ENCODE measurements around the gene COL19A1. TPM values are rescaled to one million over a fixed set of nuclear protein-coding genes. Genes with fewer than 3 reads are reported as not detected.
"Not testable (repeated sequence)": the region's sequence is repeated elsewhere in the genome, so short reads cannot be mapped to it uniquely, and the experiment has no call there.

COL19A1 gene
- total RNA-seq, 1 donor from 2014 or later = not detected

- H3K4me1 Mint-ChIP-seq (ENCODE audit: low read depth) = peaks cover 20% of the 10 kb centered on the region
- DNase-seq (ENCODE audit: low spot score) = no peak
- intact Hi-C loops (cut with micrococcal nuclease) = no loop called here
- no peak overlapping the region for H3K4me3 Mint-ChIP-seq
- H3K9me3 Mint-ChIP-seq = no peaks in the 10 kb centered on the region
- H3K27ac Mint-ChIP-seq = no peak overlapping the region
- H3K36me3 Mint-ChIP-seq (ENCODE audit: low read depth) = no peaks in the 10 kb centered on the region
- peaks cover 48% of the 10 kb centered on the region for H3K27me3 Mint-ChIP-seq (ENCODE audit: insufficient read depth)
Observed at GRCh38 chr6:69871107-69871506, 4.8 kb downstream of the COL19A1 start.

DNA sequence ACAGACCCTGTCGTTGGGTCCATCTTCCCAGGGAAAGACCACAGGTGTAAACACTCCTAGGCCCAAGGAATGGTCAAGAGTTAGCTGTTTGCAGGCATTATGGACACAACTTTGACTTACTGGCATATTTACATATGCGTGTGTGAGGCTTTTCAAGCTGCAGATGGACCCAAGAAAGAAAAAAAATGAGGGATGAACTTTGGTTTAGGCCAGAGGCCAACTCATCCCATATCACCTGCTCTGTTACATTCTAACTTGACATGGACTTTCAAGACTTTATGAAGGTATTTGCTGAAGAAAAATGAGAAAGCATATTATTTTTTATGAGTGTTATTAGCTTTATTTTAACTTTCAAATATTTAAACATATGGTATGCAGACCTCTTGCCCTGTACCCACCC lies 6.9 kb downstream of the COL19A1 start:
- Mint-ChIP-seq H3K27ac (no peak overlapping the region), H3K4me3 (no peak overlapping the region), H3K36me3 (ENCODE audit: low read depth) (no peaks in the 10 kb centered on the region), H3K27me3 (ENCODE audit: insufficient read depth) (peaks cover 33% of the 10 kb centered on the region), H3K4me1 (ENCODE audit: low read depth) (peaks cover 3% of the 10 kb centered on the region), H3K9me3 (no peaks in the 10 kb centered on the region)
- DNase-seq (ENCODE audit: low spot score) = no peak
- intact Hi-C loops (cut with micrococcal nuclease) = no loop called here

- Mint-ChIP-seq H3K27me3 (ENCODE audit: insufficient read depth) (peaks cover 19% of the 10 kb centered on the region), H3K36me3 (ENCODE audit: low read depth) (no peaks in the 10 kb centered on the region), H3K9me3 (no peaks in the 10 kb centered on the region), H3K4me3 (no peak overlapping the region), H3K4me1 (ENCODE audit: low read depth) (no peaks in the 10 kb centered on the region), H3K27ac (no peak overlapping the region)
- DNase-seq (ENCODE audit: low spot score) = no peak
- intact Hi-C loops (cut with micrococcal nuclease) = no loop called here
Observed at GRCh38 chr6:69875715-69876114, 9.4 kb downstream of the COL19A1 start.

- Mint-ChIP-seq H3K27me3 (ENCODE audit: insufficient read depth) (peaks cover 18% of the 10 kb centered on the region), H3K9me3 (no peaks in the 10 kb centered on the region), H3K4me1 (ENCODE audit: low read depth) (no peaks in the 10 kb centered on the region), H3K27ac (no peak overlapping the region), H3K4me3 (no peak overlapping the region), H3K36me3 (ENCODE audit: low read depth) (no peaks in the 10 kb centered on the region)
- no peak for DNase-seq (ENCODE audit: low spot score)
- intact Hi-C loops (cut with micrococcal nuclease) = no loop called here
Observed at GRCh38 chr6:69878795-69879194, 12.4 kb downstream of the COL19A1 start.

DNA sequence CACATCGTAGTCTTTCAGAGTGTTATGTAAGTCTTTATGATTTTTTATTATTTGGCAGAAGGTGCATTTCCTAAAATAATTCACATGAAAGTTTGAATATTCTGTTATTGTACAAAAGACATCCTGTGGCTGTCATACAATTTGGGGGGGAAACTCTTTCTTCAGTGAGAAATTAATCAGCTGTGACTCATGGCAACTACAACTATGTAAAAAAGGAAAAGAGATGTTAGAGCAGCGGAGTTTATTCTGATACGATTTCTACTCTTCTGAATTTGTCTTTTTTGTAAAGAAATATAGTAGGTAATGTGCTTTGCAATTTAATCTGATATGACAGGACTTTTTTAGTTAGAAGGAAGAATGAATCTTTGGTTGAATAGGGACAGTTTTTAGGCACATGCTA lies 14.2 kb downstream of the COL19A1 start:
- Mint-ChIP-seq H3K9me3 (no peaks in the 10 kb centered on the region), H3K4me1 (ENCODE audit: low read depth) (no peaks in the 10 kb centered on the region), H3K4me3 (no peak overlapping the region), H3K36me3 (ENCODE audit: low read depth) (no peaks in the 10 kb centered on the region), H3K27me3 (ENCODE audit: insufficient read depth) (peaks cover 15% of the 10 kb centered on the region), H3K27ac (no peak overlapping the region)
- DNase-seq (ENCODE audit: low spot score) = no peak
- intact Hi-C loops (cut with micrococcal nuclease) = no loop called here

- intact Hi-C loops (cut with micrococcal nuclease) = no loop called here
- Mint-ChIP-seq H3K4me1 (ENCODE audit: low read depth) (no peaks in the 10 kb centered on the region), H3K27ac (no peak overlapping the region), H3K9me3 (no peaks in the 10 kb centered on the region), H3K4me3 (no peak overlapping the region), H3K36me3 (ENCODE audit: low read depth) (no peaks in the 10 kb centered on the region), H3K27me3 (ENCODE audit: insufficient read depth) (peaks cover 13% of the 10 kb centered on the region)
- DNase-seq (ENCODE audit: low spot score) = no peak
Observed at GRCh38 chr6:69881322-69882151, 15.2 kb downstream of the COL19A1 start.

DNA sequence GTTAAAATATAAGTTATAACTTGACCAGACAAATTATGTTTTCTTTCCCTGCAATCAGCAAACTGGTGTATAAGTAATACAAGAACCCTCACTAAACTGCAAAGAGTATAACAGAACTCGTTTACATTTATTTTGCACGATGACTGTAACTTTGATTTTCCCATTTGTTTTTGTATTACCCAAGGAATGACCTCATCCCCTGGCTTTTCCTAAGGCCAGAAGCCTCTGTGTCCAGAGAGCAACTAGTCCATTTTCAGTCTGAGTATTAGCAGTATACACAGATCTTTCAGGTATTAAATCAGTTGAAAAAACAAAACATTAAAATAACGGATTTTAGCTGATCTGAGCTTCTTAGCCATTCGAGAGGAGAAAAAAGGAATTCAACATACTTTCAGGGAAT lies 17.2 kb downstream of the COL19A1 start:
- Mint-ChIP-seq H3K27me3 (ENCODE audit: insufficient read depth) (peaks cover 13% of the 10 kb centered on the region), H3K9me3 (no peaks in the 10 kb centered on the region), H3K36me3 (ENCODE audit: low read depth) (no peaks in the 10 kb centered on the region), H3K27ac (no peak overlapping the region), H3K4me3 (no peak overlapping the region), H3K4me1 (ENCODE audit: low read depth) (no peaks in the 10 kb centered on the region)
- intact Hi-C loops (cut with micrococcal nuclease) = no loop called here
- DNase-seq (ENCODE audit: low spot score) = no peak

DNA sequence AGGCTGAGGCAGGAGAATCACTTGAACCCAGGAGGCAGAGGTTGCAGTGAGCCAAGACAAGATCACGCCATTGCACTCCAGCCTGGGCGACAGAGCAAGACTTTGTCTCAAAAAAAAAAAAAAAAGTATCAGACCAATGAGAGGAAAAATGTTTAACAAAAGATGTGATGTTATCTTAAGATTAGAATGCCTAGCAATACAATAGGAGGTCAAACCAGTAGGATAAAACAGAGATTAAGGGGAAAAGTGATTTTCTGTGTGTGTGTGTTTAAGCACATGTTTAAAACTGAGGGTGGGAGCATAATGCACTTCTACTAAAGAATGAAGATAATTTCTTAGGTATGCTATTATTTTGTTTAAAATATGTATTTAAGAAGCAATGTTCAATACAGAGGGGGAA lies 17.9 kb downstream of the COL19A1 start:
- intact Hi-C loops (cut with micrococcal nuclease) = no loop called here
- Mint-ChIP-seq H3K27ac (no peak overlapping the region), H3K27me3 (ENCODE audit: insufficient read depth) (peaks cover 13% of the 10 kb centered on the region), H3K4me1 (ENCODE audit: low read depth) (no peaks in the 10 kb centered on the region), H3K4me3 (no peak overlapping the region), H3K36me3 (ENCODE audit: low read depth) (no peaks in the 10 kb centered on the region), H3K9me3 (no peaks in the 10 kb centered on the region)
- DNase-seq (ENCODE audit: low spot score) = no peak

GRCh38 chr6:69887026-69887425 lies 20.7 kb downstream of the COL19A1 start:
- no peak overlapping the region for H3K27ac Mint-ChIP-seq

GRCh38 chr6:69887714-69888345 lies 21.5 kb downstream of the COL19A1 start:
- DNase-seq (ENCODE audit: low spot score) = no peak
- H3K4me3 Mint-ChIP-seq = no peak overlapping the region
- peaks cover 8% of the 10 kb centered on the region for H3K27me3 Mint-ChIP-seq (ENCODE audit: insufficient read depth)
- no peaks in the 10 kb centered on the region for H3K36me3 Mint-ChIP-seq (ENCODE audit: low read depth)
- no peaks in the 10 kb centered on the region for H3K9me3 Mint-ChIP-seq
- no peaks in the 10 kb centered on the region for H3K4me1 Mint-ChIP-seq (ENCODE audit: low read depth)
- intact Hi-C loops (cut with micrococcal nuclease) = no loop called here
- no peak overlapping the region for H3K27ac Mint-ChIP-seq

More at GRCh38 chr6:69887026-69887425, 20.7 kb downstream of the COL19A1 start:
- Mint-ChIP-seq H3K27me3 (ENCODE audit: insufficient read depth) (peaks cover 9% of the 10 kb centered on the region), H3K4me3 (no peak overlapping the region), H3K4me1 (ENCODE audit: low read depth) (no peaks in the 10 kb centered on the region), H3K9me3 (no peaks in the 10 kb centered on the region), H3K36me3 (ENCODE audit: low read depth) (no peaks in the 10 kb centered on the region)
- DNase-seq (ENCODE audit: low spot score) = no peak
- intact Hi-C loops (cut with micrococcal nuclease) = no loop called here

- Mint-ChIP-seq H3K4me3 (no peak overlapping the region), H3K27me3 (ENCODE audit: insufficient read depth) (peaks cover 3% of the 10 kb centered on the region), H3K4me1 (ENCODE audit: low read depth) (no peaks in the 10 kb centered on the region), H3K9me3 (no peaks in the 10 kb centered on the region), H3K27ac (no peak overlapping the region), H3K36me3 (ENCODE audit: low read depth) (no peaks in the 10 kb centered on the region)
- intact Hi-C loops (cut with micrococcal nuclease) = no loop called here
- no peak for DNase-seq (ENCODE audit: low spot score)
Observed at GRCh38 chr6:69888482-69889233, 22.3 kb downstream of the COL19A1 start.

DNA sequence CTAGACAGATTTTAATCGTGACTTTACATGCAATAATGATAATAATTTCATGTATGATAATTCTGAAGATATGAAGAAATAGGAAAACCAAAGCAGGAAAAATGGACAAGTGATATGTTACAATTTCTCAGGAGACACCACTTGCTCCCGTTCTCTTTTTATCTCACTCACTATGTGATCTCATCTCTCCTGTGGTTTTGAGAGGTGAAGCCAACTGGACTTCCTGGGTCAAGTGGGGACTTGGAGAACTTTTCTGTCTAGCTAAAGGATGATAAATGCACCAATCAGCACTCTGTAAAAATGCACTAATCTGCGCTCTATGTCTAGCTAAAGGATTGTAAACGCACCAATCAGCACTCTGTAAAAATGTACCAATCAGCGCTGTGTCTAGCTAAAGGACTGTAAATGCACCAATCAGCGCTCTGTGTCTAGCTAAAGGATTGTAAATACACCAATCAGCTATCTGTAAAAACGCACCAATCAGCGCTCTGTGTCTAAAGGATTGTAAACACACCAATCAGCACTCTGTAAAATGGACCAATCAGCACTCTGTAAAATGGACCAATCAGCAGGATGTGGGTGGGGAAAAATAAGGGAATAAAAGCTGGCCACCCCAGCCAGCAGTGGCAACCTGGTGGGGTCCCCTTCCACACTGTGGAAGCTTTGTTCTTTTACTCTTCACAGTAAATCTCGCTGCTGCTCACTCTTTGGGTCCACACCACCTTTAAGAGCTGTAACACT lies 23.0 kb downstream of the COL19A1 start:
- intact Hi-C loops (cut with micrococcal nuclease) = not testable (repeated sequence)

More for the DNA sequence above, 23.0 kb downstream of the COL19A1 start:
- H3K4me1 Mint-ChIP-seq (ENCODE audit: low read depth); H3K9me3 Mint-ChIP-seq; H3K36me3 Mint-ChIP-seq (ENCODE audit: low read depth); DNase-seq (ENCODE audit: low spot score); H3K27me3 Mint-ChIP-seq (ENCODE audit: insufficient read depth); H3K4me3 Mint-ChIP-seq; H3K27ac Mint-ChIP-seq: not testable (repeated sequence)
